ENCODE results near the gene AFG1L. TPM values are rescaled to one million over a fixed set of nuclear protein-coding genes. Genes with fewer than 3 reads are reported as not detected.

AFG1L gene
- total RNA-seq, 1 donor from 2014 or later = 2.6 TPM

DNA sequence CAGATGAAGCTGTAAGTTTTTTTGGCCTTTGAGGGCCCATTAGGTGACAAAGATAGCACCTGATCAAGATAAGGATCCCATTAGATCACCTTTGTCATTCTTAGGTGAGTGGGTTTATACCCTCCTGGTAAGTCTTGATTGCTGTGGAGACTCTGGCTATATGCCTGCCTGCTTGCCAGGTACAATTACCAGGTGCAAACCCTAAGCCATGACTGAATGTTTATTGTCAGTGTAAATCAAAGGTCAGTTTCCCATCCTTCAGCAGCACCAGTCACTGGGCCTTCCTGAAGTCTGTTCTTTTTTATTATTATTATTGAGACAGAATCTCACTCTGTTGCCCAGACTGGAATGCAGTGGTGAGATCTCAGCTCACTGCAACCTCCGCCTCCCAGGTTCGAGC, 159.5 kb downstream of the AFG1L start:
- Histone ChIP-seq H3K4me3 (ENCODE audit: low read depth, low read length) (no peak overlapping the region), H3K27me3 (ENCODE audit: control insufficient read depth, insufficient read depth, low read length) (no peaks in the 10 kb centered on the region), H3K36me3 (ENCODE audit: control insufficient read depth, insufficient read depth, low read length) (no peaks in the 10 kb centered on the region)
- DNase-seq (ENCODE audit: low read depth) = no peak
- FAIRE-seq = no peak
- no peak for TF ChIP-seq CTCF (IDR thresholded peaks at IDR 0.05; ENCODE audit: insufficient read depth, low read length, severe bottlenecking)

- H3K27me3 ChIP-seq (ENCODE audit: control insufficient read depth, insufficient read depth, low read length) = no peaks in the 10 kb centered on the region
- no peak for TF ChIP-seq CTCF (IDR thresholded peaks at IDR 0.05; ENCODE audit: insufficient read depth, low read length, severe bottlenecking)
- DNase-seq (ENCODE audit: low read depth) (no peak), FAIRE-seq (no peak)
- no peaks in the 10 kb centered on the region for H3K36me3 ChIP-seq (ENCODE audit: control insufficient read depth, insufficient read depth, low read length)
- no peak overlapping the region for H3K4me3 ChIP-seq (ENCODE audit: low read depth, low read length)
Measured at GRCh38 chr6:108455688-108456087, 160.8 kb downstream of the AFG1L start.

DNA sequence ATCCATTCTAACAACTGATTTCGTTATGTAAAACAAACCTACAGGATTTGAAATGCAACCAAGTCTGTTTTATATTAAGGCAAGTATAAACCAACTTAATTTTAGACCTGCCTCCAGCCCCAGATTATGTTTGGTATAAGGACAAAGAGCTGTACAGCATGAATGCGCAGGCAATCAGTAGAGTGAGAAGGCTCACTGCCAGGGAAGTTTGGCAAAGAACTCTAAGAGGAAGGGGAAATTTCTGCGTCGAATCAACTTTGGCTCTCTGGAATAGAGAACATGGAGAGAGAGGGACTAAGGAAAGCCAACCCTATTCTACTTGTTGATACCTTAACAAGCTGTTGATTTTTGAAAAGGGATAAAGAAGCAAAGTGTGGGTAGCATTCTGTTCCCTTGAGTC, 168.9 kb downstream of the AFG1L start:
- no peaks in the 10 kb centered on the region for H3K27me3 ChIP-seq (ENCODE audit: control insufficient read depth, insufficient read depth, low read length)
- no peak for TF ChIP-seq CTCF (IDR thresholded peaks at IDR 0.05; ENCODE audit: insufficient read depth, low read length, severe bottlenecking)
- FAIRE-seq (no peak), DNase-seq (ENCODE audit: low read depth) (no peak)
- no peak overlapping the region for H3K4me3 ChIP-seq (ENCODE audit: low read depth, low read length)
- no peaks in the 10 kb centered on the region for H3K36me3 ChIP-seq (ENCODE audit: control insufficient read depth, insufficient read depth, low read length)

GRCh38 chr6:108464418-108465097, 169.7 kb downstream of the AFG1L start:
- Histone ChIP-seq H3K27me3 (ENCODE audit: control insufficient read depth, insufficient read depth, low read length) (no peaks in the 10 kb centered on the region), H3K36me3 (ENCODE audit: control insufficient read depth, insufficient read depth, low read length) (no peaks in the 10 kb centered on the region), H3K4me3 (ENCODE audit: low read depth, low read length) (no peak overlapping the region)
- no peak for FAIRE-seq
- DNase-seq (ENCODE audit: low read depth) = no peak
- no peak for TF ChIP-seq CTCF (IDR thresholded peaks at IDR 0.05; ENCODE audit: insufficient read depth, low read length, severe bottlenecking)

DNA sequence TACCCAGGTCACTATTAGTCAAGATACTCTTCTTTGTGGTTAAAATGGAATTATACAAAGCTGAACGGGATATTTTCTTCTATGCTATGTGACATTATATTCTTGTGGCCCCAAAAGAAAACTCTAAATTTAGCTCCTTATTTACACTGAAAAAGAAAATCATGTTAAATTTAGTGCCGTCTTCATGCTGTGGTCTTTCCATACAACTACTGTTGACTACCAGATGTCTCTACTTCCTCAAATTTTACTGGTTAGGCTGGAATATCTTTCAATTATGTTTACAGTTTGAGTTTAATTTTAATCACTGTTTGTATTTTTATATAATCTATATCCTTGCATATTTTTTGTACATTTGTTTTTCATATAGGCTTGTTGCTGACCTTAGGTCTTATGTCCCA, 170.2 kb downstream of the AFG1L start:
- DNase-seq (ENCODE audit: low read depth) = no peak
- no peaks in the 10 kb centered on the region for H3K36me3 ChIP-seq (ENCODE audit: control insufficient read depth, insufficient read depth, low read length)
- FAIRE-seq = no peak

More for the DNA sequence above, 170.2 kb downstream of the AFG1L start:
- no peak for TF ChIP-seq CTCF (IDR thresholded peaks at IDR 0.05; ENCODE audit: insufficient read depth, low read length, severe bottlenecking)
- Histone ChIP-seq H3K4me3 (ENCODE audit: low read depth, low read length) (no peak overlapping the region), H3K27me3 (ENCODE audit: control insufficient read depth, insufficient read depth, low read length) (no peaks in the 10 kb centered on the region)
